ENCODE results near the gene ADI1.

The ADI1 gene

GRCh38 chr2:3478846-3479385 lies 40.4 kb downstream of the ADI1 start:
- DNase-seq: no peak

DNA sequence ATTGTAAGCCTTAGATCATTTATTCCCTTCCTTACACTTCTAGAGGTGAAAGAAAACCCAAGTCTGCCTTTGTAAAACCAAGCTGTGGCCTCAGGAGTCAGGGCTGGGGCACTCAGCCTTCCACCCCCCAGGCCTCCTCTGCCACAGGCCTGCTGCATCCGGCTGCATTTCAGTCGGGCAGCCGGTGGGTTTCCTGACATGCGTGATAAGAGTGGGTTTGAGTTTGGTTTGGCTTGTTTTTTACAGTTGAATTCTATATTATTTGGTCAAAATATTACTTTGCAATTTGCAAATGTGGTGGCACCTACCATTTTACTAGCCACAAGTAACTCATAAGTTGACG lies 42.4 kb downstream of the ADI1 start:
- DNase-seq: no peak

DNA sequence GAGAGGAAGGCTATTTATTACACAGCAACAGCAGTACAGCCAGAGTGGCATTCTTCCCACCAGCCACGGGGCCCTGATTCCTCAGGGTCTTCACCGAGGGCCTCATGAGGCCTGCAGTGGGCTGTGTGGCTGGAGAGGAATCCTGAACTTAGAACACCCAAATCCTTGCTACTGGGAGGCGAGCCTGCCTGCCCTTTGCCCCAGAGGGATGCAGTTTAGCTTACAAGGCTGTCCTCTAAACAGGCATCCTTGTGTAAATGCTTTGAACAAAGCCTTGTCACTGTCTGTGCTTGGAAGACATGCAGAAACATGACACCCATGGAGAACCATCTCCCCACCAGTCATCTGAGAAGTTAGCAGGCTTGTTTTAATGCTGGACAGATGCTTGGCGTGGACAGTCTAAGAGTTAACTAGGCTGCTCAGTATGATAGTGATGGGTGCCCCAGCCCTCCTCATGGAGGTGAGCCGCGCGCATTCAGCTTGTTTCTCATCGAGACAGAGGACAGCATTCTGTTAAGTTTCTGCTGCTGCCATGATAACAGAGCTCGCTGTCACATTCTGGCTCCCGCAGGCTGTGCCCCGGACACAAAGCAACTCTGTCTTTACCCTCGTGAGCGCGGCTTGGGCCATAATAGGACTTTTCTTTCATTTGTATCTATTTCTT lies 42.9 kb downstream of the ADI1 start:
- no peak for DNase-seq

DNA sequence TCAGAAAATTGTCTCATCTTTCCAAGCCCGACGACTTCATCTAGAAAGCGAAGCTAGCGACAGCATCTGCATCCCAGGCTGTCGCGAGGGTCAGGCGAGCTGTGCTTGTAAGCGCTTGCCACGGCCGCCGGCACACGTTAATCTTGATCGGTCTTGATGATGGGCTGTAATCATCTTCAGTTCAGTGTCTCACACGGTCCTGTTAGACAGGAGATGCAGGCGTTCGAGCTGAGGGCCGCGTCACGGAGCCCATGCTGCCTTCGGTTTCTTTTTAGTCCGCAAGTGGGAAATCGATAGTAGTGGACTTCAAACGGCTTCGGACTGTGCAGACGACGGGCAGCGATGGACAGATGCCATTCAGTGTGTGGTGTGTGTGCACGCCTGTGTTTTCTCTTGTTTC lies 43.6 kb downstream of the ADI1 start:
- DNase-seq: no peak

DNA sequence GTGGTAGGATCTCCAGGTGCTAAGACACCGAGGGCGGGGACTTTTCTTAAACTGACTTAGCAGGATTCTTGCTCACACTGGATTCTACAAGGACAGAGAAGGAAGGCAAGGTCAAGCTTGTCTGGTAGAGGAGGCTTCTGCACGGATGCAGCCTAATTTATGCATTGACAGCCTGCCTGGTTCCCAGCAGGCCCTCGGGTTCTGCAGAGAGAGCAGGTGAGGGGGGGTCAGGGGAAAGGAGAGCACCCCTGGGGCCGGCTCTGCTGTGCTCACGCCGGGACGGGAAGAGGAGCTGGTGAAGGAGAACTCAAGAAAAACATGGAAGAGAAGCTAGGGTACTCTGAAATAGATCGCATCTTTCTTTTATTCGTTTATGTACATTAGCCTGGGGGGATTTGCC lies 46.4 kb downstream of the ADI1 start:
- DNase-seq: no peak

GRCh38 chr2:3472296-3472695 lies 47.0 kb downstream of the ADI1 start:
- DNase-seq: no peak

DNA sequence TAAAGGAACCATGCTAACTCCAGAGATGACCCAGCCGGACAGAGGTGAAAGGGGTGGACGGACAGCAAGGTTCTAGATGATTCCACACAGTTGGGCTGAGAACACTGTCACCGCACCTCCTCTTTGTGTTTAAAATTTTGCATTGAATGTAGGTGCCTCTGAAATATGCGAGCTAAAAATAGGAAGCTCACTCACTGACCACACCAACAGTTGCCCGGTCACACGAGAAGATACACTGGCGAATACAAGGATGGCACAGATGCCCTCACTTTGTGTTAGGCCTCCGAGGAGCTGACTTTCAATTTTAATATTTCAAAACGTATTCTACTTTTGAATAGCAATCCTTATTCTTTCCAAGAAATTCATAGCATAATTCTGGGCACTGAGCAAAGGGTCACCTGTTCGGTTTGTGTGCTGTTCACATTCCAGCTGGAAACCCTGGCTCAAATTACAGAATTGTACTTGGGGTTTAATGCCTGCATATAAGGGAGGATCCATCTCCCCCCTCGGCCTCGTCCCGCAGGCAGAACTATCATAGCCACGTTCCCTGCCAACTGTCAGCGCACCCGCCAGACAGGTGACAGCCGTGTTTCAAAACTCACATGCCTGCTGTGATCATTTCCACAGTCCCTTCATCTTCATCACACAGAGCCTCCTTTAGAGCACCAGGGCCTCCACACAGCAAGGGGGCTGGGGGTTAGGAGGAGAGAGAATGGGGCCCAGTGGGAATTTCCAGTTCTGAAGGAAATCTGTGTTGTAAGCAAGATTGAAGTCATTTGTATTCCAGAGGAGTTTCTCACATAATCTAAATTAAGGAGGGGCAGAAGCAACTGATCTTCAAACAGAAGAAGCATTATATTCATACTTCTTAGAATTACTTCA lies 48.2 kb downstream of the ADI1 start:
- no peak for DNase-seq

DNA sequence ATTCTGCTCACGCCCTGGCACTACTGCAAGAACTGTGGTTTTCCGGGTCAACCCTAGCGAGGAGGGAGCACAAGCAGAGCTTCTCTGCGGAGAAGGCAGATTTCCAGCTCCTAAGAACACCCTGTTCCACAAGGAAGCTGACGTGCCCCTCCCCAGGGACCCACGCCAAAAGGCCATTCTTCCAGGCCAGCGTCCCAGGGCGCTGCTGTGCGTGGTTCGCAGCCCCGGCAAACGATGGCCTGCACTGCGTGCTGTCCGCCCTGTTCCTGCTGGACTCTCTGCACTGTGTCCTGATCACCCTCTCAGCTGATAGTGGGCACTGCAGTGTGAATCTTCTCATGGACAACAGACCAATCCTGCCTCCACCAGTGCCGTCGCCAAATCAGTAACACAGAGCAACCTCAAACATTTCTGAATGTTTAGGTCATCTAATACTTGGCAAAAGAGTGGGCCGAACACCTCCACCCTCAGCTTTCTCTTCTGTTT lies 49.1 kb downstream of the ADI1 start:
- no peak for DNase-seq

DNA sequence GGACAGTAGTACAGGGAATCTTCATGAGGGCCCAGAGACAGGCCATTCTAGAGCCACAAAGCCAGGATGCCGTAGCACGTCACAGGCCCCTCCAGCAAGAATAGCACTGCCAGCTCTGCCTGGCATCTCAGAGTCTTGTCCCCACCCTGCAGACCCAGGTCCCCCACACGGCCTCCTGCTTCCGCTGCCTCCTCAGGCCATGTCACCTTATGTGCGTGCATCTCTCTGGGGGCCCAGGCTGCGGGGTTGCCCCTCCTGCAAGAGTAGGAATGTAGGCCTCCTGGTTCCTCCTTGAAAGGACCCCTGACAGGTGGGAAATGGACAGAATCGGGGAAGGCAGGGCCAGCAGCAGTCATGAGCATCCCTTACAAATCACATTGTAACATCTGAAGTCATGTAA lies 49.8 kb downstream of the ADI1 start:
- DNase-seq: no peak

GRCh38 chr2:3468296-3468988 lies 50.9 kb downstream of the ADI1 start:
- no peak for DNase-seq

DNA sequence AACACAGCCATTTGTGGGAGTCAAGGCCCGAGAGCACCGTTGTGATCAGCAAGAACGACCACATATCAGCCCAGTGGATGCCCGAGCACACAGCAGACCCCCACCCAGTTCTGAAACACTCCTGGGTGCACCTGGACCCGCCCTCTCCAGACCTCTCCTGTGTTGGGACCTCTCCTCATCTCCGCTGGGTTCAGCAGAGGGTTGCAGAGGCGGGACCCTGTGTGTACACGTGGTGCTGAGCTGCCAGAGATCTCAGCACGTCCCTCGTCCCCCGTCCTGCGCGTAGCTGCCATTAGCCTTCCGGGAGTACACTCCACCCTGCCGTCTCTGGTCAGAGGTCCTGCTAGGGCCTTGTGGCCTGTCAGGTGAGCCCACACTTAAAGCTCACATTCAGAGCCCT lies 51.7 kb downstream of the ADI1 start:
- no peak for DNase-seq

DNA sequence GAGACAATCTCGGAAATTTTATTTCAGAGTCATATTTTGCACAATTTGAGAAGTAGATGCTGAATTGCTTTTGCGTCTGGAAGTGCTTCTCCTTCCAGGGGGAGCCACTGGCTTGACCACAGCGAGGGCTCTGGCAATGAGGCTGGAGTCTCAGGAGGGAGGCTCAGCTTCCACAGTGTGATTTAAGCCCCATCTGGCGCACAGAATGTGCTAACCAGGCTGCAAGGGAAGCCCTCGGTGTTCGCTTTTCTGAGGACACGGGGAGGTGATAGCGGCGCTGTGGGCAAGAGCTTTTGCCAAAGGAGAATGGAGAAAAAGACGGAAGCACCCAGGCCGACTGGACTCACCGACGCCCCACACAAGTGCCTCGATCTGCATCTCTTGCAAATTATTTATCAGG lies 52.4 kb downstream of the ADI1 start:
- DNase-seq: no peak

GRCh38 chr2:3466482-3466863 lies 52.9 kb downstream of the ADI1 start:
- DNase-seq: no peak

DNA sequence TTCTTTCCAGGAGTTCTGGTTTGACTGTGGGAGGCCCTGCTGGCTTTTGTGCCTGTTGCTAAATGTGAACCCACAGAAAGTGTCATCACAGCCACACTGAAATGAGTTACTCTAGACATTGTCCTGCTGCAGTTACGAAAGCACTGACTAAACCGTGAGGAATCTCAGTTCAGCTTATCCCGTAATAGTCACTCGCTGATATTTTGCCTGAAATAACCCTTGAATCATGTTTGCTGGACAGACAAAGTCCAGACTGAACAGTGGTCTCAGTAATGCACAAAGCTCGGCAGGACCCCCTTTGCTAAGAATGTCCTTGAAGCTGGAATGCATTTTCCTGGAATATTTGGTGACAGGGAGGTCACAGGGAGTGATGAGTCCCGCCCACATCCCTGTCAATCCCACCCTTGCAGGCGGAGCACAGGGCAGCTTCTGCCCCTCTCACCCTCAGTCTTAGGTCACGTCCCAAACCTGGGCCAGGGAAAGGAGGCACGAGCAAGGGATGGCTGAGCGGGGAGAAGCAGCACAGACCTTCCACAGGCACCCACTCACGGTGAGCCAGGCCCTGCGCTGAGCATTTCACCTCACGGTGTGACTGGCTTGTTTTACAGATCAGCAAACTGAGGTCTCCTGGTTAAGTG lies 53.4 kb downstream of the ADI1 start:
- no peak for DNase-seq

DNA sequence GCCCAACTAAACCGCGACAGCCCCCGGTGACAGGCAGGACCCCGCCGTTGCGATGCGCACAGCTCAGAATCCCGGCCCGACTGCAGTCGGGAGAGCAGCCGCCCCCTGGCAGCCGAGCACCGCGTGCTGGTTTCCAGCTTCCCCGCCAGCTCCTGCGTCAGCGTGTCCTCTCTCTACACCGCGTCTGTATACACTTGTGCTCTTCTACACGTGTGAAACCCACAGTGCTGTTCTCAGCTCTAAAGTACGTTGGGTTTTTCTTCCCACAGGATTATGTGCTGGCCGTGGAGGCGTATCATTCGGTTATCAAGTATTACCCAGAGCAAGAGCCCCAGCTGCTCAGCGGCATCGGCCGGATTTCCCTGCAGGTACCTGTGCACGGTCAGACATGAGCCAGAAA lies 54.0 kb downstream of the ADI1 start:
- DNase-seq: no peak

GRCh38 chr2:3464401-3465005 lies 54.8 kb downstream of the ADI1 start:
- no peak for DNase-seq

- DNase-seq: no peak
Measured at GRCh38 chr2:3463944-3464343, 55.4 kb downstream of the ADI1 start.

- no peak for DNase-seq
Measured at GRCh38 chr2:3463186-3463835, 56.0 kb downstream of the ADI1 start.

DNA sequence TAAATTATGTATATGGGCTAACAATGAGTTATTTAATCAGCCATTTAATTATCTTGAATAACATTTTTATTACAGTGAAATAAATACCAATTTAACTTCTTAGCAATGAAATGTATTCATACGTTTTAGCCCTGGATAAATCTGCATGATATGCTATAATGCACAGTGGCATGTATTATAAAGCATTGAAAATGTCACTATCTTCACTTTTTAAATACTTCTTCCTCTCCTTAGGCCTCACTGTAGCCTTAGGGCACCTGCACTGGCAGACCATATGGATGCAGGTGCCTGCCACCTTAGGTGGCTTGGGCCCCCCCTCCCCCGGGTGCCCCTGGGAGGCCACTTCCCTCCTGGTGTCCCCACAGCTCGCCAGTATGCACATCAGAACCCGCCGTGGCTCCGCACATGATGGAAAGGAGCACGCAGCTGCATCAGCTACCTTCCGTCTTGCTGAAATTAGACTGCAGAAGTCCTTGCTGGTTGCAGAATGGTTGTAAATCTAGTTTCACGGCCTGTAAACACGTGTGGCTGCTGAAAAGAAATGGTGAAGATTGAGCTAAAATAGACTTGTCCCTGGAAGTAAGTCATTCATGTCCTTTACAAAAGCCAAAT lies 56.7 kb downstream of the ADI1 start:
- DNase-seq: no peak

GRCh38 chr2:3461801-3462492 lies 57.4 kb downstream of the ADI1 start:
- DNase-seq: peak in 1 of 2 donors; percentile 39

All from stimulated activated CD4-positive, alpha-beta T cell treated with anti-CD3 and anti-CD28 coated beads, Interleukin-2, amount 100 ng/mL, for 24 hours (primary cell).